Putamen (tissue), 1 donor: ENCODE results near the gene SLC6A16.
"Not testable (repeated sequence)": the region's sequence is repeated elsewhere in the genome, so short reads cannot be mapped to it uniquely, and the experiment has no call there.

Source experiments
- DNase-seq: peaks from one replicate; pipeline ENCODE4 v3.0.0-alpha.2; 2016; ENCODE audit warnings: low spot score

SLC6A16 gene

DNA sequence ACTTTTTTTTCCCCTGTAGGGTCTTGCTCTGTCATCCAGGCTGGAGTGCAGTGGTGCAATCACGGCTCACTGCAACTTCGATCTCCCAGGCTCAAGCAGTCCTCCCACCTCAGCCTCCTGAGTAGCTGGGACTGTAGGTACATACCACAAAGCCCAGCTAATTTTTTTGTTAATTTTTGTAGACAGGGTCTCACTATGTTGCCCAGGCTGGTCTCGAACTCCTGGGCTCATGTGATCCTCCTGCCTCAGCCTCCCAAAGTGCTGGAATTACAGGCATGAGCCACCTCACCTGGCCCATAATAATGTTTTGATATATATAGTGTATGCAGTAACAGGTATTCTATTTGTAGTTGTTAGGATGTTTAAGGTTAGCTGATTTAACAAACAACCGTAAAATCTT lies 6.2 kb upstream of the SLC6A16 start:
- DNase-seq = not testable (repeated sequence)

DNA sequence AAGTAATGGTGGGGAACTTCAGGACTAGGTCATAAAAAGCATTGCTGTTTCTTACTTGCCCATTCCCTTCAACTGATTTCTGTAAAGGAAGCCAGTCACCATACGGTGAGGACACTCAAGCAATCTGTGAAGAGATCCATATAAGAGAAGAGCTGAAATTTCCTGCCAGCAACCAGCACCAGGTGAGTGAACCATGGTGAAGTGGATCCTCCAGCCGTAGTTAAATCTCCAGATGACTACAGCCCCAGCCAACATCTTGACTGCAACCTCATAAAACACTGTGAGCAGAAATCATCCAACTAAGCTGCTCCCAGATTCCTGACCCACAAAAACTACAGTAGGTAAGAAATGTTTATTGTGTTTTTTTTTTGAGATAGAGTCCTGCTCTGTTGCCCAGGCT lies 3.8 kb upstream of the SLC6A16 start:
- no peak for DNase-seq

DNA sequence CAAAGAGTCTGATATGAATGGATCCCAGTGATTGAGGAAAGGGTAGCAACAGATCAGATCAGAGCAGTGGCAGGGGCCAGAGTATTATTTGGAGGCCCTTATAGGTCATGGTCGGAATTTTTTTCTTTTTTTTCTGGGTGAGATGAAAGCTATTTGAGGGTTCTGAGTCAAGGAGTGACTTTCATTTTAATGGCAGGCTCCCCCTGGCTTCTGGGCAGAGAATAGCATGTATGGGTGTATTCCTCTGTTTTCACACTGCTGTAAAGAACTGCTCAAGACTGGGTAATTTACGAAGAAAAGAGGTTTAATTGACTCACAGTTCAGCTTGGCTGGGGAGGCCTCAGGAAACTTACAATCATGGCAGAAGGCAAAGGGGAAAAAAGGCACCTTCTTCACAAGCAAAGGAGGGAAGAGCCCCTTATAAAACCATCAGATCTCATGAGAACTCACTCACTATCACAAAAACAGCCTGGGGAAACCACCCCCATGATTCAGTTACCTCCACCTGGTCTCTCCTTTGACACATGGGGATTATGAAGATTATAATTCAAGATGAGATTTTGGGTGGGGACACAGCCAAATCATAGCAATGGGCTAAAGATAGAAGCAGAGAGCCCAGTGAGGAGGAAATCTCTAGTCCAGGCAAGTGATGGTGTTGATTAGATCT lies 3.0 kb upstream of the SLC6A16 start:
- DNase-seq = no peak

DNA sequence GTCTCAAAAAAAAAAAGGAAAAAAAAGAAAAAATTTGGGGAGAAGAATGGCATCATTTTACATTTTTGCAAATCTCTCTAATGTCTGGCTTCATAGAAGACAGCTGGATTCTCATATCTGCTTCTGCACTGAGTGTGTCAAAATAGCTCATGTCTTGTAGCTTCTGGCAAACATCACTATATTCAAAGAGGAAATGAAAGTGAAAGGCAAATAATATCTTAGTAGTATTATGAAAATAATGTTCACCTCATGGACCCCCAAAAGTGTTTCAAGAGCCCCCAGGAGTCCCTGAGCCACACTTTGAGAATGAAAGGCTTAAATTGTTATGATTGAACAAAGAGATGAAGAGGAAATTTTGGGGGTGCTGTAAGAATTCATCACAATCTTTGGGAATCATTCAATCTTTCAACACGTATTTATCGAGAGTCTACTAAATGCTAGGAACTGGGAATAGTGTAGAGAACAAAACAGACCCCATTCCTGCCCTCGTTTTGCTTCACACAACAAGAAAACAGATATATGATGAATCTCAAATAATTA lies 1.2 kb upstream of the SLC6A16 start:
- no peak for DNase-seq

DNA sequence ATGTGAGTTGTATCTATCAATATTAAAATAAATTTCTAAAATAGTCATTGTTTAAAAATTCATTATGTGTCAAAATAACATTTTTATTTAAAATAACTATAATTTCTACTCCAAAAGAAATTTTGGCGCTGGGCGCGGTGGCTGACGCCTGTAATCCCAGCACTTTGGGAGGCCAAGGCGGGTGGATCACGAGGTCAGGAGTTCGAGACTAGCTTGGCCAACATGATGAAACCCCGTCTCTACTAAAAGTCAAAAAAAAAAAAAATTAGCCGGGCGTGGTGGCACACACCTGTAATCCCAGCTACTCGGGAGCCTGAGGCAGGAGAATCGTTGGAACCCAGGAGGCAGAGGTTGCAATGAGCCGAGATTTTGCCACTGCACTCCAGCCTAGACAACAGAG lies 765 bp upstream of the SLC6A16 start:
- not testable (repeated sequence) for DNase-seq

GRCh38 chr19:49318296-49318695 lies 6.7 kb downstream of the SLC6A16 start:
- no peak for DNase-seq

DNA sequence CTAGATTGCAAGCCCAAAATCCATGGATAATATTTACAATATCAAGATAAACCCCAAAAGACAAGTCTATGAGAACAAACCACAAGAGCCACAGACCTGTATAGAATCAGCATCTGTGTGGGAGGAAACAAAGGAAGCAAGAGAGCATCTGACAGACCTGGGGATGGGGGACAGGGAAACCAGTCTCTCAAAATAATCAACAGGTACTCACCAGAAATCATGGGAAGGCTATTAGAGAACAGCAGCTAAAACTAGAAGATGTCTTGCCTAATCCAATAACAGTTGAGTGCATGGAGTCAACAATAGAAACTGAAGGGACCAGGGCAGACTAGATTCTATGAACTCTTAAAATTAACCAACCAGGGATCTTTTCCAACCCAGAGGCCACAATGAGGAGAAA lies 8.7 kb downstream of the SLC6A16 start:
- no peak for DNase-seq

- DNase-seq = no peak
These were observed 9.9 kb downstream of the SLC6A16 start for GRCh38 chr19:49315111-49315510.

GRCh38 chr19:49309087-49309486 lies 15.9 kb downstream of the SLC6A16 start:
- DNase-seq = no peak

DNA sequence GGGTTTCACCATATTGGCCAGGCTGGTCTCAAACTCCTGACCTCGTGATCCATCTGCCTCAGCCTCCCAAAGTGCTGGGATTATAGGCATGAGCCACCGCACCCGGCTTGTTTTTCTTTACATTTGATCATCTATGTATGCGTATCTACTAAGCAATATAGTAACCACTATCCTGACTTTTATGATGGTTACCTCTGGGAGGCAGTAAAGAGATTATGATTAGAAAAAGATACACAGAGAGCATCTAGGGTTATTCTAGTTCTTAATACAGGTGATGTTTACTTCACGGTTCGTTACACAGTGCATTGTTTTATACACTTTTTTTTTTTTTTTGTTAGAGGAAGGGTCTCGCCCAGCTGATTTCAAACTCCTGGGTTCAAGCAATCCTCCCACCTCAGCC lies 18.3 kb downstream of the SLC6A16 start:
- not testable (repeated sequence) for DNase-seq

- DNase-seq = no peak
These were observed 23.1 kb downstream of the SLC6A16 start for GRCh38 chr19:49301866-49302252.

DNA sequence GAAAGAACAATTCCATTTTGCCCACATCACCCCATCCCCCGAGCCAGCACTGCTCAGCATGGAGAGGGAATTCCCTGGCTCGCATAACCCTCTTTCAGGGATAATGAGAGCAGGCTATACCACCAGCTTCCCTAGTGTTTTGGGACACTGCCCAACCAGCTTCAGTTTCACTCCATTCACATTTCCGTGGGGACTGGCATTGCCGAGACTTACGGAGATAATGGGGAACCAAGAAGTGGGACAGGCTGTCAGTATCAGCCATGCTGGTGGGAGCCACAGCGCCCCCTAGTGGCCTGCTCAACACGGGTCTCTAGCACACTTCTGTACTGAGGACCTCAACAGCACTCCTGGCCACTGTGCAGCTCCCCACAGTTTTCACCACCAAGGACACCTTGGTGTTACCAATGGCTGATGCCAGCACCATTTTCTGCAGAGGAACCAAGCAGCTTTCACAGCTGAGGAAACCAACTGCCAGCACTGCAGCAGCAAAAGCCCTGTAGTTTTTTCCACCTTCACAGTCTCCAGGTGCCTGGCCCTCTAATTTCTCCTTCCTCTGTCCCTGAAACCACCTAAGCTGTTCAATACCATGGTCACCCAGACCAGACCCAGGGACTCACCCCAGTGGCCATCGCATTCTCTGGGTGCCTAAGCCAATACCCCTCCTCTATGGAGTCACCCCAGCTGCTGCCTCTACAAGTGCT lies 23.7 kb downstream of the SLC6A16 start:
- DNase-seq = peak; percentile 30

DNA sequence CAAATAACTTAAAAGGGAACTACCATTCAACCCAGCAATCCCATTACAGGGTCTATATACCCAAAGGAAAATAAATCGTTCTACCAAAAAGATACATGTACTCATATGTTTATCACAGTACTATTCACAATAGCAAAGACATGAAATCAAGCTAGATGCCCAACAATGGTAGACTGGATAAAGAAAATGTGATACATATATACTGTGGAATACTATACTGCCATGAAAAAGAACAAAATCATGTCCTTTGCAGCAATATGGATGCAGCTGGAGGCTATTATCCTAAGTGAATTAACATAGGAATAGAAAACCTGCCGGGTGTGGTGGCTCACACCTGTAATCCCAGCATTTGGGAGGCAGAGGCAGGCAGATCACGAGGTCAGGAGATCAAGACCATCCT lies 26.3 kb downstream of the SLC6A16 start:
- not testable (repeated sequence) for DNase-seq

GRCh38 chr19:49297403-49297802 lies 27.6 kb downstream of the SLC6A16 start:
- no peak for DNase-seq

DNA sequence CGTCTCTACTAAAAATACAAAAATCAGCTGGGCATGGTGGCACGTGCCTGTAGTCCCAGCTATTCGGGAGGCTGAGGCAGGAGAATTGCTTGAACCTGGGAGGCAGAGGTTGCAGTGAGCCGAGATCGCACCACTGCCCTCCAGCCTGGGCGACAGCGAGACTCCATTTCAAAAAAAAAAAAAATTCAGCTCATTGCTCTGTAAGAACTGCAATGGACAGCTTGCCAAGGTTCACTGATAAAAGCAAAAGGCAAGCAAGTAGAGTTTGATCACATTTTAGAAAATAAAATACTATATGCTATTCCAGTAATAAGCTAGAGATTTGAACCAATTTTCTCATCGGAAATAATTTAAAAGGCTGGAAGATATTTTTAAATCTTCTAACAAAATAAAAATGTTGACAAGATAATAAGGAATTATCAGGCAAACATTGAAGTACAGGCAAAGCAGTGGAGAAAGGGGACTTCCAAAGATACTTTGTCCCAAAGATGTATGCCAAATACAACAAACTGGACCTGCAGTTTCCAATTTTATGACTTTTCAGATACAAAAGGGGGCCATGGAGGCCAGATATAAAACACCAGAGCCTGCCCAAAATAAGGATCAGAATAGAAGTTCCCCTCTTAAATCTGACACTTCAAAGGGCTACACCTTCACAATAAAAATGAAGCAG lies 29.6 kb downstream of the SLC6A16 start:
- DNase-seq = no peak

GRCh38 chr19:49294401-49294800 lies 30.6 kb downstream of the SLC6A16 start:
- no peak for DNase-seq

GRCh38 chr19:49290517-49290916 lies 34.5 kb downstream of the SLC6A16 start:
- no peak for DNase-seq

- DNase-seq = not testable (repeated sequence)
These were observed 35.7 kb downstream of the SLC6A16 start for GRCh38 chr19:49289286-49289685.

GRCh38 chr19:49288205-49288604 lies 36.8 kb downstream of the SLC6A16 start:
- not testable (repeated sequence) for DNase-seq

GRCh38 chr19:49287141-49287770 lies 37.7 kb downstream of the SLC6A16 start:
- no peak for DNase-seq

- no peak for DNase-seq
These were observed 42.8 kb downstream of the SLC6A16 start for GRCh38 chr19:49282184-49282583.

- no peak for DNase-seq
These were observed 52.8 kb downstream of the SLC6A16 start for GRCh38 chr19:49272204-49272603.
